Measurements from ENCODE around the gene TEKT5. TPM values are rescaled to one million over a fixed set of nuclear protein-coding genes. Genes with fewer than 3 reads are reported as not detected.

Gene TEKT5
- total RNA-seq, 1 experiment from 2014 or later, result not detected

DNA sequence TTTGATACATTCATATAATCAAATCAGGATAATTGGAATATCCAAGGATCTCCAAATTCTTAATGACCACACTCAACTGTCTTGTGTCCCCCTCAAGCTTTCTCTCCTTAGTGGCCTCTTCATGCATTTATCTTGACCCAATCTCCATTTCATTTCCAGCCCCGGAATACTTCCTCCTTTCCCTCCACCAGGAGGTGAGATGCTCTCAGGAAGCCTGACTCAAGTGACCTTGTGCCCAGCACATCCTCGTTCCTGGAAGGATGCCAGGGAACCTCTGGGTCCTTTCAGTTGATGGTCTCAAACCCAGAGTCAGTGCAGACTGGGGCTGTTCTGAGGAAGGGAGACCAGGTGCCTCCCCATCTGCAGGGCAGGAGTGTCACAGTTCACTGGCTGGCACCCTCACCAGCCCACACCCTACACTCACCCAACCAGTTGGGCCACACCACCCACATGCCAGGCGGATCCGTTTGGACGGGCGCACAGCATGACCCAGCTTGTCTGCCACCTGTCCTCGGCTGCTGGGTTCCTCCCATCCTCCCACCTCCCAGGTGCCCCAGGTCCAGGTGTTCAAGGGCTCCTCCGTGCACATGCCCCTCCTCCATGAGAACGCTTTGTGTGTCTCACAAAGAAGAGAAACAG is 100.3 kb downstream of the TEKT5 start:
- no peaks in the 10 kb centered on the region for H3K9me3 ChIP-seq (ENCODE audit: control insufficient read depth, insufficient read depth, low read depth, low read length)
- H3K36me3 ChIP-seq (ENCODE audit: control insufficient read depth, insufficient read depth, low read length), result no peaks in the 10 kb centered on the region
- in situ Hi-C loops (cut with HindIII; ENCODE audit: low pct_unique_long_range_greater_than_20kb, low sequenced_read_pairs), result no loop called here
- TF ChIP-seq POLR2AphosphoS5 (IDR thresholded peaks at IDR 0.05; ENCODE audit: low read depth, low read length) (no peak), TCF7L2 (IDR thresholded peaks at IDR 0.05; ENCODE audit: low read depth, low read length) (no peak), SIN3A (IDR thresholded peaks at IDR 0.05; ENCODE audit: borderline replicate concordance, insufficient read depth, low read depth, low read length) (no peak)
- TF ChIP-seq, protein P1, sequence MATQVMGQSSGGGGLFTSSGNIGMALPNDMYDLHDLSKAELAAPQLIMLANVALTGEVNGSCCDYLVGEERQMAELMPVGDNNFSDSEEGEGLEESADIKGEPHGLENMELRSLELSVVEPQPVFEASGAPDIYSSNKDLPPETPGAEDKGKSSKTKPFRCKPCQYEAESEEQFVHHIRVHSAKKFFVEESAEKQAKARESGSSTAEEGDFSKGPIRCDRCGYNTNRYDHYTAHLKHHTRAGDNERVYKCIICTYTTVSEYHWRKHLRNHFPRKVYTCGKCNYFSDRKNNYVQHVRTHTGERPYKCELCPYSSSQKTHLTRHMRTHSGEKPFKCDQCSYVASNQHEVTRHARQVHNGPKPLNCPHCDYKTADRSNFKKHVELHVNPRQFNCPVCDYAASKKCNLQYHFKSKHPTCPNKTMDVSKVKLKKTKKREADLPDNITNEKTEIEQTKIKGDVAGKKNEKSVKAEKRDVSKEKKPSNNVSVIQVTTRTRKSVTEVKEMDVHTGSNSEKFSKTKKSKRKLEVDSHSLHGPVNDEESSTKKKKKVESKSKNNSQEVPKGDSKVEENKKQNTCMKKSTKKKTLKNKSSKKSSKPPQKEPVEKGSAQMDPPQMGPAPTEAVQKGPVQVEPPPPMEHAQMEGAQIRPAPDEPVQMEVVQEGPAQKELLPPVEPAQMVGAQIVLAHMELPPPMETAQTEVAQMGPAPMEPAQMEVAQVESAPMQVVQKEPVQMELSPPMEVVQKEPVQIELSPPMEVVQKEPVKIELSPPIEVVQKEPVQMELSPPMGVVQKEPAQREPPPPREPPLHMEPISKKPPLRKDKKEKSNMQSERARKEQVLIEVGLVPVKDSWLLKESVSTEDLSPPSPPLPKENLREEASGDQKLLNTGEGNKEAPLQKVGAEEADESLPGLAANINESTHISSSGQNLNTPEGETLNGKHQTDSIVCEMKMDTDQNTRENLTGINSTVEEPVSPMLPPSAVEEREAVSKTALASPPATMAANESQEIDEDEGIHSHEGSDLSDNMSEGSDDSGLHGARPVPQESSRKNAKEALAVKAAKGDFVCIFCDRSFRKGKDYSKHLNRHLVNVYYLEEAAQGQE (IDR thresholded peaks at IDR 0.05; ENCODE audit: insufficient read depth in 1 of 2, low read depth in 2 of 2, low read length in 1 of 2), result no peak
- TF ChIP-seq, protein P2, sequence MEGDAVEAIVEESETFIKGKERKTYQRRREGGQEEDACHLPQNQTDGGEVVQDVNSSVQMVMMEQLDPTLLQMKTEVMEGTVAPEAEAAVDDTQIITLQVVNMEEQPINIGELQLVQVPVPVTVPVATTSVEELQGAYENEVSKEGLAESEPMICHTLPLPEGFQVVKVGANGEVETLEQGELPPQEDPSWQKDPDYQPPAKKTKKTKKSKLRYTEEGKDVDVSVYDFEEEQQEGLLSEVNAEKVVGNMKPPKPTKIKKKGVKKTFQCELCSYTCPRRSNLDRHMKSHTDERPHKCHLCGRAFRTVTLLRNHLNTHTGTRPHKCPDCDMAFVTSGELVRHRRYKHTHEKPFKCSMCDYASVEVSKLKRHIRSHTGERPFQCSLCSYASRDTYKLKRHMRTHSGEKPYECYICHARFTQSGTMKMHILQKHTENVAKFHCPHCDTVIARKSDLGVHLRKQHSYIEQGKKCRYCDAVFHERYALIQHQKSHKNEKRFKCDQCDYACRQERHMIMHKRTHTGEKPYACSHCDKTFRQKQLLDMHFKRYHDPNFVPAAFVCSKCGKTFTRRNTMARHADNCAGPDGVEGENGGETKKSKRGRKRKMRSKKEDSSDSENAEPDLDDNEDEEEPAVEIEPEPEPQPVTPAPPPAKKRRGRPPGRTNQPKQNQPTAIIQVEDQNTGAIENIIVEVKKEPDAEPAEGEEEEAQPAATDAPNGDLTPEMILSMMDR (IDR thresholded peaks at IDR 0.05), result no peak
- DNase-seq (ENCODE audit: low read depth, low spot score), result no peak
- peaks cover 5% of the 10 kb centered on the region; the same call in 1 of the 2 replicates for H3K27me3 ChIP-seq (ENCODE audit: control insufficient read depth, insufficient read depth, low read length)
- H3K27ac ChIP-seq (ENCODE audit: low read length), result no peak overlapping the region
- intact Hi-C loops (cut with micrococcal nuclease; ENCODE audit: unreplicated experiment), result no loop called here
- no peak for ATAC-seq
- ChIA-PET CTCF (no interaction called here), POLR2A (no interaction called here)
- BruUV-seq (replicated peaks), result no TSS peak
- H3K4me1 ChIP-seq (ENCODE audit: control insufficient read depth, insufficient read depth, low read length), result no peaks in the 10 kb centered on the region
- H3K4me3 ChIP-seq (ENCODE audit: low read depth in 2 of 2, low read length in 2 of 2), result no peak overlapping the region

DNA sequence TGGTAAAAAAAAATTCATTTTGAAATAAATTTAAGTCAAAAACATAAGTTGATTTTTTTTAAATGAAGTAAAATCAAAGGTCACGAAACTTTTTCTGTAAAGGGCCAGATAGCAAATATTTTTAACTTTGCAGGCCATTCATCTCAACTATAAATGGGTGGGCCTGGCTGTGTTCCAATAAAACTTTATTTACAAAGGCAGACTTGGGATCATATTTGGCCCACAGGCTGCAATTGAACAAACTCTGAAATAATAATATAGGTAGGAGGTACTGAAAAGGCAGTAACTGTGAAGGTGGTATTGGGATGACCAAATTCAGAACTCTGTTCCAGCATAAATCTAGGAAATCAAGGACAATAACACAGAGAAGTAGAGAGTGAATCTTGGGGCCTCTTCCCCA is 102.1 kb downstream of the TEKT5 start:
- no peak for DNase-seq (ENCODE audit: low read depth, low spot score)
- TF ChIP-seq, protein P1 (IDR thresholded peaks at IDR 0.05; ENCODE audit: insufficient read depth in 1 of 2, low read depth in 2 of 2, low read length in 1 of 2), result no peak
- TF ChIP-seq, protein P2 (IDR thresholded peaks at IDR 0.05), result no peak
- TF ChIP-seq POLR2AphosphoS5 (IDR thresholded peaks at IDR 0.05; ENCODE audit: low read depth, low read length), result no peak
- TF ChIP-seq SIN3A (IDR thresholded peaks at IDR 0.05; ENCODE audit: borderline replicate concordance, insufficient read depth, low read depth, low read length), result no peak
- TF ChIP-seq TCF7L2 (IDR thresholded peaks at IDR 0.05; ENCODE audit: low read depth, low read length), result no peak
- Histone ChIP-seq H3K4me1 (ENCODE audit: control insufficient read depth, insufficient read depth, low read length) (no peaks in the 10 kb centered on the region), H3K36me3 (ENCODE audit: control insufficient read depth, insufficient read depth, low read length) (no peaks in the 10 kb centered on the region), H3K9me3 (ENCODE audit: control insufficient read depth, insufficient read depth, low read depth, low read length) (no peaks in the 10 kb centered on the region), H3K4me3 (ENCODE audit: low read depth in 2 of 2, low read length in 2 of 2) (no peak overlapping the region), H3K27ac (ENCODE audit: low read length) (no peak overlapping the region), H3K27me3 (ENCODE audit: control insufficient read depth, insufficient read depth, low read length) (peaks cover 15% of the 10 kb centered on the region)
- POLR2A ChIA-PET, result no interaction called here
- CTCF ChIA-PET, result no interaction called here
- BruUV-seq (replicated peaks), result no TSS peak
- in situ Hi-C loops (cut with HindIII; ENCODE audit: low pct_unique_long_range_greater_than_20kb, low sequenced_read_pairs), result no loop called here
- intact Hi-C loops (cut with micrococcal nuclease; ENCODE audit: unreplicated experiment), result no loop called here
- no peak for ATAC-seq
